Measurements from ENCODE around the gene TRAF1.

DNA sequence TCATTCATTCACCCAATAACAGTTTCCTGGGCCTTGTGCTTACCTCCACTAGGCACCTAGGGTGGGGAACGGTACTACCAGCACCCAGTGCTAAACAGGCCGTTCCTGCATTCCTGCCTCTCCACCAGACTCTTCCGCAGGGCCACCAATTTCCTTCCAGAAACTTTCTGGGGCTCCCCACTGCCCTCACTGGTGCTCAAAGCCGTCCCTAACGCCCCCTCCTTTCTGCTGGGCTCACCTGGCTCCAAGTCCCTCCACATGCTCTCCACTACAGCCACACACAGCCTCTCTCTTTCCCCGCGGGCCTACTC, 51.0 kb downstream of the TRAF1 start:
- TF ChIP-seq, protein P1, sequence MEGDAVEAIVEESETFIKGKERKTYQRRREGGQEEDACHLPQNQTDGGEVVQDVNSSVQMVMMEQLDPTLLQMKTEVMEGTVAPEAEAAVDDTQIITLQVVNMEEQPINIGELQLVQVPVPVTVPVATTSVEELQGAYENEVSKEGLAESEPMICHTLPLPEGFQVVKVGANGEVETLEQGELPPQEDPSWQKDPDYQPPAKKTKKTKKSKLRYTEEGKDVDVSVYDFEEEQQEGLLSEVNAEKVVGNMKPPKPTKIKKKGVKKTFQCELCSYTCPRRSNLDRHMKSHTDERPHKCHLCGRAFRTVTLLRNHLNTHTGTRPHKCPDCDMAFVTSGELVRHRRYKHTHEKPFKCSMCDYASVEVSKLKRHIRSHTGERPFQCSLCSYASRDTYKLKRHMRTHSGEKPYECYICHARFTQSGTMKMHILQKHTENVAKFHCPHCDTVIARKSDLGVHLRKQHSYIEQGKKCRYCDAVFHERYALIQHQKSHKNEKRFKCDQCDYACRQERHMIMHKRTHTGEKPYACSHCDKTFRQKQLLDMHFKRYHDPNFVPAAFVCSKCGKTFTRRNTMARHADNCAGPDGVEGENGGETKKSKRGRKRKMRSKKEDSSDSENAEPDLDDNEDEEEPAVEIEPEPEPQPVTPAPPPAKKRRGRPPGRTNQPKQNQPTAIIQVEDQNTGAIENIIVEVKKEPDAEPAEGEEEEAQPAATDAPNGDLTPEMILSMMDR (conservative IDR thresholded peaks at IDR 0.05; ENCODE audit: low read length): no peak
- no peak for TF ChIP-seq EZH2phosphoT487 (IDR thresholded peaks at IDR 0.05; ENCODE audit: borderline replicate concordance)
